Stimulated activated CD8-positive, alpha-beta memory T cell treated with anti-CD3 and anti-CD28 coated beads, Interleukin-4, amount 100 ng/mL, for 24 hours (primary cell): ENCODE data around the gene TAS2R10.
"Not testable (repeated sequence)": the region's sequence is repeated elsewhere in the genome, so short reads cannot be mapped to it uniquely, and the experiment has no call there.

Experiments used
- DNase-seq: peaks from one replicate; pipeline ENCODE4 v3.0.0-alpha.2; 2020; ENCODE audit warnings: low read depth

The TAS2R10 gene, protein sequence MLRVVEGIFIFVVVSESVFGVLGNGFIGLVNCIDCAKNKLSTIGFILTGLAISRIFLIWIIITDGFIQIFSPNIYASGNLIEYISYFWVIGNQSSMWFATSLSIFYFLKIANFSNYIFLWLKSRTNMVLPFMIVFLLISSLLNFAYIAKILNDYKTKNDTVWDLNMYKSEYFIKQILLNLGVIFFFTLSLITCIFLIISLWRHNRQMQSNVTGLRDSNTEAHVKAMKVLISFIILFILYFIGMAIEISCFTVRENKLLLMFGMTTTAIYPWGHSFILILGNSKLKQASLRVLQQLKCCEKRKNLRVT

DNA sequence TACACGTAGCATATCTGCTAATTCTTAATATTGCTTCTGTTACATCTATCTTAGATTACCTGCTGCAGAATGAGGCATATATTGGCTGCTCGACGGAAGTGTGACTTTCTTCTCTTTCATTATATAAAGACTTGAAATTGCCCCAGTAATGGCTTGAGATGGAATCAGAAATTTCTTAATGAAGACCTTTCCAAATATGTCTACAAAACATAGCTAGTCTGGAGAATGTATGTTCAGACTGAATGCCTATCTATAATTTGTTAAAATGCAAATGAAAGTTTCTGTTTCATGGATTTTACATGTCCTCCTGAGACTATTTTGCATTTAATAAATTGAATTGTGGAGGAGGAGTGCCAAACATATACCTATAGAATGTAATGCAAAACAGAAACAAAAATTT lies at the start of gene TAS2R10:
Gene TAS2R10 (minus strand): TSS at position 101 of the 400 bp plus-strand sequence. CDS start 89 bp downstream, at position 12.
- DNase-seq = no peak

DNA sequence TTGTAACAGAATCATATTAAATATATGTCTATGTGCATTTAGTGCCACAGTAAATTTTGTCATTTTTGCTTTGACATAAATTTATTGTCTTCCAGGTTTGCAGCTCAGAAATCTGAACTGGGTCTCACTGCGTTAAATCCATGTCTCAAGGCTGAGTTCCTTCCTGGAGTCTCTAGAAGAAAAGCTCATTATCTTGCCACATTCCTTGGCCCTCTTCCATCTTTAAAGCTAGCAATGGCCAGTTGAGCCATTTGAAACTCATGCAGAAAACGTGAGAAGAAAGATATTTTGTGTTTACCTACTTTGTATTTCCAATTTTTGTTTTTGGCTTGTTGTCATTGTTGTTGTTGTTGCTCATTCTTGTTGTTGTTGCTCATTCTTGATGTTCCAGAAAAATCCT lies 47.2 kb upstream of the TAS2R10 start:
- no peak for DNase-seq

DNA sequence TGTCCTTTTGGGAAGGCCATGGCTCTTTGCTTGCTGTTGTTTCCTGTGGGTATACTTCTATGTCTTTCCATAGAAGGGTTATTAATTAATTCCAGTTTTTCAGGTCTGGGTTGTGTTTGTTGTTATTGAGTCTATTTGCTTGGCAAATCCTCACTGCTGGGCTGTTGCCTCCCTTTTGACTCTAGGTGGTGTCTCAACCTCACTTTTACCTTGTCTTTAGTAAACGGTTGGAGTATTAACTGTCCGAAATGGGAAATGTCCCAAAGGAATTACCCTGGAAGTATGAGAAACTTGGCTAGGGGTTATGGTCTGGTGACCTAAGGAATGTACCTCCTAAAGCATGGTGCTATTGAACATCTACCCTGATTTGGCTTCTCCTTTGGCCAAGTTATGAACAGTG lies 41.2 kb upstream of the TAS2R10 start:
- no peak for DNase-seq

DNA sequence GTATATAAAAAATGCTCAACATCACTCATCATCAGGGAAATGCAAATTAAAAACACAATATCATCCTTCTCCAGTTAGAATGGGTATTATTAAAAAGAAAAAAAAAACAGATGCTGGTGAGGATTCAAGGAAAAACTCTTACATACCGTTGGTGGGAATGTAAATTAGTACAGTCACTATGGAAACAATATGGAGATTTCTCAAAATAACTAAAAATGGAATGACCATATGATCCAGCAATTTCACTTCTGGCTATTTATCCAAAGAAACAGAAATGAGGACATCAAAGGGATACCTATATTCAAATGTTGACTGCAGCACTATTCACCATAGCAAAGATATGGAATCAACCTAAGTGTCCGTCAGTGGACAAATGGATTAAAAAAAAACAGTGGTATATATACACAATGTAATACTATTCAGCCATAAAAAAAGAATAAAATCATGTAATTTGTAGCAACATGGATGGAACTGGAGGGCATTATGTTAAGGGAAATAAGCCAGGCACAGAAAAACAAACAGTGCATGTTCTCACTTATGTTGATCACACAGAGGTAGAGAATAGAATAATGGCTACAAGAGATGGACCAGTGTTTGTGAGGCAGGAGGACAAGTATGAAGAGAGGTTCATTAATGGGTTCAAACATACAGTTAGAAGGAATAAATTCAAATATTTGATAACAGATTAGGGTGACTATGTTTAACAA lies 37.5 kb upstream of the TAS2R10 start:
- DNase-seq = no peak

DNA sequence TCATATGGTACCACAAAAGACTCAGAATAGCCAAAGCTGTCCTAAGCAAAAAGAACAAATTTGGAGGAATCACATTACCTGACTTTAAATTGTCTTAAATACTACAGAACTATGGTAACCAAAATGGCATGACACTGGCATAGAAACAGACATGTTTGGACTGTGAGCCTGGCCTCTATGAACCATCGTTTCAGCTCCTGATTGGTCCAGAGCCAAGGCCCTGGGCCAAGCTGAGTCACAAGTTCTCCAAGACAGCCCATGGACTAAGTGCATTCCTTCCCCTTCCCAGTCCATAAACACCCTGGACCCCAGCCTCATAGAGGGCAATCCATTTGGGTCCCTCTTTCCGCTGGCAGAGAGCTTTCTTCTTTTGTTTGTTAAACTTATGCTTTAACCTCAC lies 35.2 kb upstream of the TAS2R10 start:
- DNase-seq = no peak

DNA sequence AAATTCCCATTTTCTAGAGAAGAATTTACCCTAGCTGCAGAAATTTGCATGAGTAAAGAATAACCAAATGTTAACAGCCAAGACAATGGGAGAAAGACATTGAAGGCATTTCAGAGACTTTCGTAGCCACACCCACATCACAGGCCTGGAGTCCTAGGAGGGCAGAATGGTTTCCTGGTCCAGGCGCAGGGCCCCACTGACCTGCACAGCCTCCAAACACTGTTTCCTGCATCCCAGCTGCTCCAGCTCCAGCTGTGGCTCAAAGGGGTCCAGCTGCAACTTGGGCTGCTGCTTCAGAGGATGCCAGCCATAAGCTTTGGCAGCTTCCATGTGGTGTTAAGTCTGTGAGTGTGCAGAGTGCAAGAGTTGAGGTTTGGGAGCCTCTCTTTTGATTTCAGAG lies 29.6 kb upstream of the TAS2R10 start:
- no peak for DNase-seq

DNA sequence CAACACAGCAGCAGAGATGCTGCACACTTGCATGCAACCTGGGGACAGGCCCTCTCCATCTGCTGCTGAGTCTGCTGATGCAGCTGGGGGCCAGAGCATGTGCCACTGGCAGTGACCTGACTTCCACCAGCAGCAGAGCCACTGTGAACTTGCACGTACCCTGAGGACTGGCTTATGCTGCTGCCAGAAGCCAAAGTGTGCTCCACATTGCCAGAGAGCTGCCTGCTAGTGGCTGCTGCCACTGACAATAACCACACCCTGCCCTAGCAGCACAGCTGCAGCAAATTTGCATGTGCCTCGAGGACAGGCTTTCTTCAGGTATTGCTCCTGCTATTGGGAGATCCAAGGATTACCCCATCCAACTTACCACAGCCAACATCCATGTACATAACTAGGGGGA lies 27.6 kb upstream of the TAS2R10 start:
- no peak for DNase-seq

DNA sequence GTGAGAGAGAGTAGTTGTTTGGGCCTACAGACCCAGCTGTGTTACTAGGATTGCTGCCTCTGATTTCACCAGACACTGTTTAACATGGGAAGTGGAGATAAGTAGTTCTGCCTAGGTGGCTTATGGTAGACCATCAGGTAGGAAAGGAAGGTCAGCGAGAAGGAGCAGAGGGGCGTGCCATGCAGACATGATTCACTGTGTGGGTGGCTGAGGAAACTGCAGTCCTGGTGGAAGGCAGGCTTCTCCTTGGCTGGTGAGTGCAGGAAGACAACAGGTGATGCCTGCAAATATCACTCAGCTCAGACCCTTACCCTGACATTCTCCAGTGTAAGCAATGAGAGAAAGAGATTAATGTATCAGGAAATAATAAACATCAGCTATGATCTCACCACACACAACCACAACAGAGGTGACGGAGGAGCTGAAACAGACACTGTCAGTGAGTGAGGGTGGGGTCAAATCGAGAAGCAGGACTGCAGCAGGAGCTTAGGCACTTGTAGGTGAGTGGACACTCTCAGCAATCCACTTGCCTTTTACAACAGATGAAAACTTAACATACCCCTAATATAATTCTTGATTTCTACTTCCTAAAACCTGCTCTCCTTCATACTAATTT lies 25.2 kb upstream of the TAS2R10 start:
- DNase-seq = no peak

DNA sequence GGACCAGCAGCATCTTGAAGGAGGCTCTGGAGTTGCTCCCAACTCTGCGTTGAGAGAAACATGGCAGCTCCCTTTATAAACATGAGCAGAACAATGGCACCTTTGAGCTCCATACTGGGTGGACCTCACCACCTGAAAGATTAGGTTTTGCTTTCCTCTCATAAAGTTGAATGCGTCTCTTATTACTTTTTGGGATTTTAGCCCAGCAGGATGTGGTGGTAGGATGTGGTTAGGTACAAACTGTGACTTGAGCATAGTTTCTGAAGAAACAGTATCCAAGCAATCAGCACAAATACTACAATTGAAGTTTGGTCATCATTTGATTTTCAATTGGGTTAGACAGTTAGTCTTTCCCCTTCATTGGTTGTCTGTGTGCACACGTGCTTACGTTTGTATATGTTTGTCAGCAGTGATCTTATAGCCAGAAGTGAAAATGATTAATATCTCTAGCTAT lies 23.3 kb upstream of the TAS2R10 start, which contains the start of gene PRR4:
Gene PRR4 (minus strand): TSS at position 51 of the 454 bp plus-strand sequence. CDS start 38 bp downstream, at position 13.
- no peak for DNase-seq

DNA sequence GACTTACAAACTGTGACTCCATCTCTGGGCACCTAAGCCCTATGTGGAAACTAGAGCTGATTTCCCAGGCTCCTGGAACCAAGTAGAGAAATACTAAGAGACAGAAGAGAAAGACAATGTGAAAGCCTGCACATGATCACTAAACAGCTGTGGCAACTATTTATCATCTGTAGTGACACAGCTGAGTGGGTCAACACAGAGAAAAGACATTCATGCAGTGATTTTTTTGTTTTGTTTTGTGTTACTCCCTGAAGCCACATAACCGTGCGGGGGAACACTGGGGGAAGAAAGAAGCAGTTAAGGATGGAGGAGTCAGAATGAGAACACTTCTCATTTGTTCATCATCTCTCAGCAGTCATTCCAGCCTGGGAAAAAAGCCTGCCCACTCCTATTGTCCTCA lies 21.6 kb upstream of the TAS2R10 start:
- DNase-seq = no peak

DNA sequence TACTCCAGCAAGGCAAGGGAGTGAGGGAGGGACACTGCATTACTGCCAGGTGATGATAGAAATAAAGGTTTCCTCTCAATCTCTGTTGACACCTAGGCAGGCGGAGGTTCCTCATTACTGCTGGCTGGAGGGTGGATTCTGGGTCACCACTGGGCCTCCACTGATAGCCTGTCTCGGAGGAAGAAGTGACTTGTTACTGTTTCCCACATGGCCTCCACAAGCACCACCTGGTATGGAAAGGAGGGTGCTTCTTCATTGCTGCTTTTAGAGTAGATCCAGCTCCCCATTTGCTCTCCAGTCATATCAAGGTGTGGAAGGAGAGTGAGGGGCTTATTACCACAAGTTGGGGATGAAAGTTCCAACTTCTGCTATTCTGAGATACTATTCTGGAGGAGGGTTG lies 16.7 kb upstream of the TAS2R10 start:
- DNase-seq = no peak

DNA sequence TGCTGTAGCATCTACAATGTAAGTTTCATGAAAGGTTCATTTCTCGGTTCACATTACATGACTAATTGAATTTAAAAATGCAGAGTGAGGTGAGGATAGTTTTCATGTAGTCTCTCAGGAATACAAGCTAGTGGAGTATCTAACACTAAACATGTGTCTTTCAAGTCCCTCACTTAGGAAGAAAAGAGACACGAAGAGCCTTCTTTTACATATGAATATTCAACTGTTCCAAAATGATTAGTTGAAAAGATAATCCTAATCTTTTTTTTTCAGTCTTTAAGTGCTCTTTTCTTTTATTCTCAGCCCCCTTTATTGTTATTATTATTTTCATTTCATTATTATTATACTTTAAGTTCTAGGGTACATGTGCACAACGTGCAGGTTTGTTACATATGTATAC lies 12.3 kb upstream of the TAS2R10 start:
- DNase-seq = no peak

DNA sequence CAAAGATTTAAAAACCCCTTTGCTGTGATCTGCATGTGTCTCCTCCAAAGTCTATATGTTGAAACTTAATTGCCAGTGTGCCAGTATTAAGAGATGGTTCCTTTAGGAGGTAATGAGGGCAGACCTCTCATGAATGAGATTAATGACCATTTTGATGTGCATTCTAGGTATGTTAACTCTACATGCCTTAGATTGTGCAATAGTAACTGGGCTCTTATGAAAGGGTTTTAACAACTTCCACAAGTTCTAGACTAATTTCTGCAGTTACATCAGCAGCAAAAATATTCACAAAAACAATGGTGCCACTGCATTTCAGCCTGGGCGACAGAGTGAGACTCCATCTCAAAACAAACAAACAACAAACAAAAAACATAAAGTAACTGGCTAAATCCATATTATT lies 3.8 kb upstream of the TAS2R10 start:
- DNase-seq = no peak

DNA sequence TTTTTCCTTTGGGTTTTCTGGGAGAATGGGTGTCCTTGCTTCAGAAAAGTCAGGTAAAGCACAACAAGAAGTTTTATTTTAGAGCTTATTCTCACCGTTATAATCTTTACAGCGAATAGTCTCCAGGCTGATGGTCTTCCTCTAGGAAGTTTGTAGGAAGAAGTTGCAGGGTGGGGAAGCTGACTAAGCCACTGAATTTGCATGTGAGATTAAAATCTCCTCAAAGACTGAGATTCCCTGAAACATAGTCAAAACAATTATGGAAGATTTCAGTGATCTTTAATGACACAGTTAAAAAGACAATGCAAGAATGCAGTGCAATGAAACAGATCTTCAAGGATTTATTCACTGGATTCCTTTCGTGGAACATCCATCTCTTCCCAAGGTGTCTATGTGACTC lies 1.2 kb downstream of the TAS2R10 start:
- no peak for DNase-seq

DNA sequence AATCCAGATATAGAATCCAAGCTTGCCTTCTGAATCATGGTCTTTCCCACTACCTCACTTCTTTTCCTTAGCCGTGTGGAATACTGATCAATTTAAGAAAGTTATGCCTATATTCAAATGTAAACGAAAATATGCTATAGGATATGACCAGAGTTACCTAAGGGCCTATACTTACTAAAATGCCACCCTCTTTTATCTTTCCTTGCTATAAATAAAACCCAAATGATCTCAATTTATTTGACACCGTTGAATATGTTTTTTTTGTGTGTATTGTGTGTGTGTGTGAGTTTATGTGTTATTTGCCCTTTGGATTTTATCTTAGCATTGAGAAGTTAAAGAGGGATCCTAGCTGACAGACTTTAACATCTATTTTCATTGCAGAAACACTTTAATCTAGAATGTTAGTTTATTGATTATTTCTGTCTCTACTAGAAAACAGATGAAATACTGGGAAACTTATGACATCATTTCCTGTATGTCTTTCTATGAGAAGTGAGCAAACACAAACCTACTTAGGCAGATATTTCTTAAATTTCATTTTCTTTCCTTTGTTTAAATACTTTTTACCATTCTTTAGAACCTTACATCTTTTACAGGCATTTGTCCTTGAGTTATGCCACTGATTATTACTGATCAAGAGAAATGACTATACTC lies 14.1 kb downstream of the TAS2R10 start:
- DNase-seq = no peak

DNA sequence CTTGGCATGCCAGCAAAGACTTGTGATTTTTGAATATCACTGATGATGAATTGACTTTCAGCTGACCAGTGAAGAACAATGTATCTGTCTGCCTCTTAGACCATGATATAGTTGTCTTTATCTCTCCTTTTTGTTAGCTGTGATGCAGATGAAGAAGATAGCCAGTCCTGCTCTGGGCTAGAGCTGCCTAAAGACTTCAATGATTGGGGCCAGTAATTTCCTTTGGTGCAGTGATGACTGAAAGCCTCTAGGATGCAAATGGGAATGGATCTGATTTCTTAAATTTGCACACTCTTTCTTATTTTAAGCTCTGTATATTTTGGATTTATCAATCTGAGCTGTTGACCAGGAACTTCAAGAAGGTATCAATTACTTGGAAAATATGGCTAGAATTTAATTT lies 16.1 kb downstream of the TAS2R10 start, which contains the start of gene TAS2R9:
Gene TAS2R9 (minus strand): TSS at position 101 of the 400 bp plus-strand sequence. CDS start 93 bp downstream, at position 8.
- DNase-seq = no peak

DNA sequence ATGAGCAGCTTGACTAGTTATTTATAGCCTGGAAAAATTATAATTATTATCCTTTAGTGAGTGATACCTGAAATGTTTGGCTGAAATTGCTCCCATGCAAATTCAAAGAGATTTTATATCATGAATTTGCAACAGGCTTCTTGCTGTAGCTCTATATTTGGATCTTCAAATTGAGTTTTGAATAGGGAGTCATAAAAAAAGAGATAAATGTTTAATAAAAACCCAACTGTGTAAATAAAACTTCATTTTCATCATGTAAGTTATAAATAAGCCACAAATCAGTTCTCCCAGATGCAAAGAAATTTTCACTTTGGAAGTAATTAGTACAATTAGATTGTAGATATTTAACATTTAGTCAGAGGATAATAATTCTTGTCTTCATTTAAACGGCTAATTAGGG lies 19.0 kb downstream of the TAS2R10 start, which contains the start of gene TAS2R8:
Gene TAS2R8 (minus strand): TSS at position 101 of the 400 bp plus-strand sequence. CDS start 306 bp downstream, outside the sequence.
- DNase-seq = no peak

DNA sequence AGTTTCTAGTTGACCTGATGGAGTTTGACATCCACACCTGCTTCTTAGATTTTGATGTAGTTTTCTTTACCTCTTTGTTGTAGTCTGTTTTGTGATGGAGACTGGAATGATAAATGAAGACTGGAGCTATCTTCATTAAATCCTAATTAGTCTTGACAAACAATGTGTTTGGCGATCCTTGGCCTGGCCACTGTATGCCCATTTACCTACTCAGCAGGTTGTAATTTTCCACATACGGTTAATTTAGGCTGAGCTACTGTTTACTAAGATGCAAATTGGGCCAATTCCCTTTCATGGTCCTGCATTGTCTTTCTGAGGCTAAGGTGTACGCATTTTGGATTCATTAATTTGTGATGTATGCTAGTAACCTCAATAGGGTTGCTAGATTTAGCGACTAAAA lies 23.6 kb downstream of the TAS2R10 start, which contains the start of gene TAS2R7:
Gene TAS2R7 (minus strand): TSS at position 41 of the 400 bp plus-strand sequence. CDS start 57 bp downstream, outside the sequence.
- DNase-seq = no peak

DNA sequence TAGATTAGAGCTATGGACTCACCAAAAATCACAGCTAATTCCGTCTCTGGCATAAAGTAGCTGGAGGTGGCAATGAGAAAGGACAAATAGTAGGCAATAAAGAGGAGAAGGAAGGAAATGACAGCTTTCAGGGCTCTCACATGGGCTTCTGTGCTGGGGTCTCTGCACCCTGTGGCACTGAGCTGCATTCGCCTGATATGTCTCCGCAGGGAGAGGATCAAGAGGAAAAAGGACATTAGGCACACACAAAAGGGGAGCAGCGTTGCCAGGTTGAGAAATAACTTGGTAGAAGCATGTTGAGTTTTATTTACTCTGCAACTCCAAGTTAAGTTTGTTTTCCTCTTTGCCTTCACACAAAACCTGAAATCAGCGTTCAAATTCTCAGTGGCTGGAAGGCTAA lies 24.4 kb downstream of the TAS2R10 start:
- DNase-seq = no peak

DNA sequence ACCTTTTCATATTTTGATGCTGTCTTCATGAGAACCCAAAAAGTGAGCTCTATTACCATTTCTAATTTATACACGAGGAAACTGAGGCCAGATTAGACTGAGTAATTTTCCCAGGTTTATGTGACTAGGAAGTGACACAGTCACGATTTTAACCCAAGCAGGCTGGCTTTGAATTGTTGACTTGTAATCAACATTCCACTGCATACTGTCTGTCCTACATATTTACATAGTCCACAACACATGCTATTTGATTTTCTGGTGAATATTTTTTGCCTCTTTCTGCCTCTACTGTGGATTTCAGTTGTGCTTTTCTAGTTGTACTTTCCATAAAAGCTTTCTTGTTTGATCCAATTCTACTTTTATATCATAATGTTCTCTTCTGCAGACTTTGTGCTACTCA lies 31.9 kb downstream of the TAS2R10 start:
- DNase-seq = no peak

DNA sequence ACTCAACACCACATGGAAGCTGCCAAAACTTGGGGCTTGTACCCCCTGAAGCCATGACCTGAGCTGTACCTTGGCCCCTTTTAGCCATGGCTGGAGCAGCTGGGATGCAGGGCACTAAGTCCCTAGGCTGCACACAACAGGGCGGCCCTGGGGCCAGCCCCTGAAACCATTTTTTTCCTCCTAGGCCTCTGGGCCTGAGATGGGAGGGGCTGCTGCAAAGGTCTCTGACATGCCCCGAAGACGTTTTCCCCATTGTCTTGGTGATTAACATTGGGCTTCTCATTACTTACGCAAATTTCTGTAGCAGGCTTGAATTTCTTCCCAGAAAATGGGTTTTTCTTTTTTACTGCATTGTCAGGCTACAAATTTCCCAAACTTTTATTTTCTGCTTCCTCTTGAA lies 34.4 kb downstream of the TAS2R10 start:
- not testable (repeated sequence) for DNase-seq

DNA sequence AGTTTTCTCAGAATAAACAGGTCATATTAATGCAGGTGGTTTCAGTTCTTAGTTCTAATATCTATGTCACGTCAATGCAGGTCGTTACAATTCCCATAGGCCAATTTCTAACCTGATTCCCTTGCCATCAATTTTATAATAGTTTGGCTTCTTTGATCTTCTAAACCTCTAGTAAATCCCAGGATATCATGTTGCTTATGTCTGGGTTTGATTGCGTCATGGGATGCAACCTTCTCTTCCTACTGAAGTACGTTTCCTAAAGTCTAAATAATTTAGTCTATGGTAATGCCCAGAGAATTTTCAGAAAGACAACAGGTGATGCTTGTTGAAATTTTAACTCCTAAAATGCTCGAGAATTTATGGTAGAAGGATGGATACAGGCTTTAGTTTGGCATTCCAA lies 42.9 kb downstream of the TAS2R10 start:
- DNase-seq = no peak
